ENCODE measurements around the gene TCF7L2.

GRCh38 chr10:112956631-112957350 lies 6.7 kb downstream of the TCF7L2 start:
- TF ChIP-seq CTCF (IDR thresholded peaks at IDR 0.05) (no peak), POLR2A (IDR thresholded peaks at IDR 0.05) (no peak)
